Astrocyte of the spinal cord (primary cell): ENCODE results near the gene RNF31.

Experiments
- DNase-seq: peaks from one replicate; pipeline ENCODE4 v3.0.0; 2011; ENCODE audit warnings: low read depth, low spot score
- H3K4me3 ChIP-seq: 2 replicates; pipeline ENCODE4 v1.5.1; 2011; ENCODE audit warnings: low read depth, mild to moderate bottlenecking, low read length, moderate library complexity
- in situ Hi-C: cut with HindIII; loops from 2 replicates; pipeline ENCODE4 v1.10.0; 2017; ENCODE audit warnings: low sequenced_read_pairs
- TF ChIP-seq, protein P1 (sequence below): IDR thresholded peaks from 2 replicates; pipeline ENCODE4 v1.5.1; 2012; ENCODE audit warnings: low read depth, mild to moderate bottlenecking, low read length, inconsistent platforms

The RNF31 gene

DNA sequence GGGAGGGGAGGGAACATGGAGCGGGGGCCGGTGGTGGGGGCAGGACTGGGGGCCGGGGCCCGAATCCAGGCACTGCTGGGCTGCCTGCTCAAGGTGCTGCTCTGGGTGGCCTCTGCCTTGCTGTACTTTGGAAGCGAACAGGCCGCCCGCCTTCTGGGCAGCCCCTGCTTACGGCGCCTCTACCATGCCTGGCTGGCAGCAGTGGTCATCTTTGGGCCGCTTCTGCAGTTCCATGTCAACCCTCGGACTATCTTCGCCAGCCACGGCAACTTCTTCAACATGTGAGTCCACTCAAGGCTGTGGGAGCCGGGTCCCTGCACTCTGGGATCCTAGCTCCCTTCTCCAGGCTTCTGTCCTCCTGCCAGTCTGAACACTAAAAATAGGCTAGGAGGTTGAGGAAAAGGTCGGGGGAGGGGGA, 15.7 kb upstream of the RNF31 start:
- no peak overlapping the region for H3K4me3 ChIP-seq
- no peak for DNase-seq
- in situ Hi-C loops = no loop called here
- TF ChIP-seq, protein P1, sequence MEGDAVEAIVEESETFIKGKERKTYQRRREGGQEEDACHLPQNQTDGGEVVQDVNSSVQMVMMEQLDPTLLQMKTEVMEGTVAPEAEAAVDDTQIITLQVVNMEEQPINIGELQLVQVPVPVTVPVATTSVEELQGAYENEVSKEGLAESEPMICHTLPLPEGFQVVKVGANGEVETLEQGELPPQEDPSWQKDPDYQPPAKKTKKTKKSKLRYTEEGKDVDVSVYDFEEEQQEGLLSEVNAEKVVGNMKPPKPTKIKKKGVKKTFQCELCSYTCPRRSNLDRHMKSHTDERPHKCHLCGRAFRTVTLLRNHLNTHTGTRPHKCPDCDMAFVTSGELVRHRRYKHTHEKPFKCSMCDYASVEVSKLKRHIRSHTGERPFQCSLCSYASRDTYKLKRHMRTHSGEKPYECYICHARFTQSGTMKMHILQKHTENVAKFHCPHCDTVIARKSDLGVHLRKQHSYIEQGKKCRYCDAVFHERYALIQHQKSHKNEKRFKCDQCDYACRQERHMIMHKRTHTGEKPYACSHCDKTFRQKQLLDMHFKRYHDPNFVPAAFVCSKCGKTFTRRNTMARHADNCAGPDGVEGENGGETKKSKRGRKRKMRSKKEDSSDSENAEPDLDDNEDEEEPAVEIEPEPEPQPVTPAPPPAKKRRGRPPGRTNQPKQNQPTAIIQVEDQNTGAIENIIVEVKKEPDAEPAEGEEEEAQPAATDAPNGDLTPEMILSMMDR = no peak

DNA sequence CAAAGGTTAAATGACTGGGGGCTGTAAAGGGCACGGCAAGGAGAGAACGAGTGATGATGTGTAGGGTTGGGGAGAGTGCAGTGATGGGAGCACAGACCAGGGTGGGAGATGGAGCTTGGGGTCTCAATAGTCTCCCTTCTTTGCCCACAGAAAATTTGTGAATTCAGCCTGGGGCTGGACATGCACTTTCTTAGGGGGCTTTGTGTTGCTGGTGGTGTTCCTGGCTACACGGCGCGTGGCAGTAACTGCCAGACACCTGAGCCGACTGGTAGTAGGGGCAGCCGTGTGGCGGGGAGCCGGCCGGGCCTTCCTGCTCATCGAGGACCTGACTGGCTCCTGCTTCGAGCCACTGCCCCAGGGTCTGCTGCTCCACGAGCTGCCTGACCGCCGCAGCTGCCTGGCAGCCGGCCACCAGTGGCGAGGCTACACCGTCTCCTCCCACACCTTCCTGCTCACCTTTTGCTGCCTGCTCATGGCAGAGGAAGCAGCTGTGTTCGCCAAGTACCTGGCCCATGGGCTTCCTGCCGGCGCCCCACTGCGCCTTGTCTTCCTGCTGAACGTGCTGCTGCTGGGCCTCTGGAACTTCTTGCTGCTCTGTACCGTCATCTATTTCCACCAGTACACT, 15.1 kb upstream of the RNF31 start:
- no peak for DNase-seq
- TF ChIP-seq, protein P1 = no peak
- no peak overlapping the region for H3K4me3 ChIP-seq
- in situ Hi-C loops = no loop called here

DNA sequence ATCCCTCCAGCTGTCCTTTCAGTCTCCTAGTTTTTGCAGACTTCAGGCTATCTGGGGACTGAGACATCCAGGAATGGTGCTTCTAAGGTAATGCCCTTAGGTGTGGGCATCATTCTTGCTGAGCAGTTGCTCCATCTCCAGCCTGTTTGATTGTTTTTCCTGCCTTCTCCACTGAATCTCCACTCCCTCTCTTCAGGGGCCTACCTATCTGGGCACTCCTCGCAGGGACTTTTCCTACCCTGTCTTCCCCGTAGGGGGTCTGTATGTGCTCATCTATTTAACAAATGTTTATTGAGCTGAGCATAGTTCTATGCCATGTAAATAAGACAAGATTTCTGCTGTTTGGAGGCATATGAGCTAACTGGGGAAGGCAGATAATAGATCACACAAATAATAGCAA, 14.3 kb upstream of the RNF31 start:
- TF ChIP-seq, protein P1 = no peak
- in situ Hi-C loops = no loop called here
- no peak overlapping the region for H3K4me3 ChIP-seq
- DNase-seq = no peak

GRCh38 chr14:24133735-24134134, 13.6 kb upstream of the RNF31 start:
- no peak overlapping the region for H3K4me3 ChIP-seq
- DNase-seq = no peak
- TF ChIP-seq, protein P1 = no peak
- in situ Hi-C loops = no loop called here

GRCh38 chr14:24135584-24135833, 11.8 kb upstream of the RNF31 start:
- no peak for DNase-seq
- in situ Hi-C loops = no loop called here
- H3K4me3 ChIP-seq = peak overlapping the region; percentile 62
- TF ChIP-seq, protein P1 = no peak

DNA sequence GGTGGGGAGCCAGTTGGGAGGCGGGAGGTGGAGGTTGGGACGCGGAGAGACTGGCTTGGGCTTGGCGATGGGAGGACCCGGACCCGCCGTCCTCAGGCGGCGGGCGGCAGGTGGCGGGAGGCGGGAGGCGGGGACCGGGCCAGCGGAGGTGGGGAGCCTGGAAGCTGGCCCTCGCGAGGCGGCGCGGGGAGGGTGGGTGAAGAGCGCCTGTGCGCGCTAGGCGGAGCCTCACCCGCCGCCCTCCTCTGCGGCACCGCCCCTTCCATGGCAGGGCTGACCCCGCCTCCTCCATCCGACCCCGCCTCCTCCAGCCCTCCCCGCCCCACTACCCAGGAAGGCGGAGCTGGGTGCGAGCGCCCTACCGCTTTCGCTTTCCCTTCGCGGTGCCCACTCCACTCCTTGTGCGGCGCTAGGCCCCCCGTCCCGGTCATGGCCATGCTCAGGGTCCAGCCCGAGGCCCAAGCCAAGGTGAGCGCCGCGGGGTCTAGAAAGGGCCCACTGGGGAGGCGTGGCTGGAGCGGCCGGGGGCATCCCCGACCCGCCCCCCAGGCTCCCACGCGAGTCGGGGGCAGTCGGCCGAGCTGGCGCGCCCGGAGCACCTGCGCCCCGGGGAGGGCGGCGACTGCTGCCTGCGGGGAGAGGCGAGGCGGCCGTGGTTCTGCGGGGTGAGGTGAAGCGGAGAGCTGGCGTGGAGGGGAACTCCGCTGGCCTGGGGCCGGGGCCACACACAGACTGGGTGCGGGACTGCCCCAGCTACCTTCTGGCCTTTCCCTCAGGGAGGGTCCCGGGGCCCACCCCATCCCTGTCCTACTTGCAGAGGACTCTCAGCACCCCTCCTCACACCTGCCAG, 11.2 kb upstream of the RNF31 start, which contains the start of gene PSME1:
Gene PSME1 (plus strand): TSS at position 361 of the 850 bp plus-strand sequence. CDS start 69 bp downstream, at position 430.
- in situ Hi-C loops = no loop called here
- DNase-seq = peak; percentile 90
- H3K4me3 ChIP-seq = peak within 1 kb of the TSS; percentile 62
- TF ChIP-seq, protein P1 = no peak
